Chondrocyte (in vitro differentiated cells): ENCODE measurements around the gene CRP. TPM values are rescaled to one million over a fixed set of nuclear protein-coding genes. Genes with fewer than 3 reads are reported as not detected.
"Not testable (repeated sequence)": the region's sequence is repeated elsewhere in the genome, so short reads cannot be mapped to it uniquely, and the experiment has no call there.

Experiments
- DNase-seq: peaks from one replicate; pipeline ENCODE4 v3.0.0; 2021; ENCODE audit warnings: mixed read lengths, low spot score
- H3K27ac Mint-ChIP-seq: one replicate; pipeline ENCODE4 v1.8.0; 2021; ENCODE audit warnings: mild to moderate bottlenecking, moderate library complexity, mixed read lengths; ENCODE audit not compliant: unreplicated experiment
- H3K27me3 Mint-ChIP-seq: 2 replicates; pipeline ENCODE4 v1.8.0; 2021; ENCODE audit warnings: low read depth, mixed read lengths
- H3K36me3 Mint-ChIP-seq: 2 replicates; pipeline ENCODE4 v1.8.0; 2021; ENCODE audit warnings: low read depth, mixed read lengths
- H3K4me1 Mint-ChIP-seq: 2 replicates; pipeline ENCODE4 v1.8.0; 2021; ENCODE audit warnings: low read depth, mild to moderate bottlenecking, mixed read lengths
- H3K4me3 Mint-ChIP-seq: one replicate; pipeline ENCODE4 v1.8.0; 2021; ENCODE audit warnings: mild to moderate bottlenecking, moderate library complexity, mixed read lengths; ENCODE audit not compliant: unreplicated experiment
- H3K9me3 Mint-ChIP-seq: 2 replicates; pipeline ENCODE4 v1.8.0; 2021; ENCODE audit warnings: low read depth, mixed read lengths
- total RNA-seq: library from RNA; stranded (reverse); gene quantifications from 3 replicates; pipeline ENCODE4 v1.2.1, GENCODE V29; 2021
- TF ChIP-seq, protein P1 (sequence below): fragments of 200-600 bp; sonication (generic); IDR thresholded peaks from 2 replicates; pipeline ENCODE4 v1.5.0; 2021; ENCODE audit warnings: antibody characterized with exemption, mild to moderate bottlenecking, moderate library complexity

The CRP gene
- total RNA-seq, 1 donor from 2014 or later = not detected

GRCh38 chr1:159746666-159747065 lies 32.3 kb upstream of the CRP start:
- Mint-ChIP-seq H3K36me3 (no peaks in the 10 kb centered on the region), H3K4me1 (no peaks in the 10 kb centered on the region), H3K4me3 (no peak overlapping the region), H3K27me3 (peaks cover 9% of the 10 kb centered on the region), H3K9me3 (peaks cover 7% of the 10 kb centered on the region), H3K27ac (no peak overlapping the region)
- DNase-seq = no peak
- TF ChIP-seq, protein P1, sequence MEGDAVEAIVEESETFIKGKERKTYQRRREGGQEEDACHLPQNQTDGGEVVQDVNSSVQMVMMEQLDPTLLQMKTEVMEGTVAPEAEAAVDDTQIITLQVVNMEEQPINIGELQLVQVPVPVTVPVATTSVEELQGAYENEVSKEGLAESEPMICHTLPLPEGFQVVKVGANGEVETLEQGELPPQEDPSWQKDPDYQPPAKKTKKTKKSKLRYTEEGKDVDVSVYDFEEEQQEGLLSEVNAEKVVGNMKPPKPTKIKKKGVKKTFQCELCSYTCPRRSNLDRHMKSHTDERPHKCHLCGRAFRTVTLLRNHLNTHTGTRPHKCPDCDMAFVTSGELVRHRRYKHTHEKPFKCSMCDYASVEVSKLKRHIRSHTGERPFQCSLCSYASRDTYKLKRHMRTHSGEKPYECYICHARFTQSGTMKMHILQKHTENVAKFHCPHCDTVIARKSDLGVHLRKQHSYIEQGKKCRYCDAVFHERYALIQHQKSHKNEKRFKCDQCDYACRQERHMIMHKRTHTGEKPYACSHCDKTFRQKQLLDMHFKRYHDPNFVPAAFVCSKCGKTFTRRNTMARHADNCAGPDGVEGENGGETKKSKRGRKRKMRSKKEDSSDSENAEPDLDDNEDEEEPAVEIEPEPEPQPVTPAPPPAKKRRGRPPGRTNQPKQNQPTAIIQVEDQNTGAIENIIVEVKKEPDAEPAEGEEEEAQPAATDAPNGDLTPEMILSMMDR = no peak

GRCh38 chr1:159743651-159744410 lies 29.4 kb upstream of the CRP start:
- Mint-ChIP-seq H3K9me3 (peaks cover 7% of the 10 kb centered on the region), H3K36me3 (no peaks in the 10 kb centered on the region), H3K4me3 (no peak overlapping the region), H3K4me1 (no peaks in the 10 kb centered on the region), H3K27me3 (peaks cover 14% of the 10 kb centered on the region), H3K27ac (no peak overlapping the region)
- TF ChIP-seq, protein P1 = no peak
- no peak for DNase-seq

DNA sequence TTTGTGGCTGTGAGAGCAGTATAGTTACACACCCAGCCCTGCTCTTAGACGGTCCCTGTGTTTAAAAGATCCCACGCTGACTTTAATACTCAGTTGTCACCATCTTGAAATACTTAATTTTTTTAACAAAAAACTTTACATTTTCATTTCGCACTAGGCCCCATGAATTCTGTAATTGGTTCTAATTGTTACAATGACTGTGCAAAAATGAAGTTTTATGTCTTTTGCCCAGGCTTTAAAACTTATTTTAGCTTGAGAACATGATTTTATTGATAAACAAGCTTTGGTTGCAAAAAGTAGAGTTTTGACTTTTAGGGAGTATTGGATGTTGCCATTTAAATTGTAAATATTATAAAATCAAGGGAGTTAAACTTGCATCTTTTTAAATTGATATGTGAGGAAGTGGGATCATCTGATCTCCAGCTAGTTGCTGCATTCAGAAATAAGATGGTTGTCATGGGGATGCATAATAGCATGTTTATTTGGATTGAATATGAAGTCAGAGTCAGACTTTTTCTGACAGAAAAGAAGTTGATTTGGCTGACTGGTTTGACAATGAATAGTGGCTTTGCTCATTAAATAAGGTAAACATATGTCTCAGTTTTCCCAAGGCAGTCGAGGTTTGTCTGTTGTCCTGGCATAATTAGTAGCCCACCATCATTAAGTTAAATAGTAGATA lies 23.0 kb upstream of the CRP start:
- TF ChIP-seq, protein P1 = no peak
- Mint-ChIP-seq H3K27me3 (peaks cover 22% of the 10 kb centered on the region), H3K4me3 (no peak overlapping the region), H3K27ac (no peak overlapping the region), H3K36me3 (no peaks in the 10 kb centered on the region), H3K4me1 (no peaks in the 10 kb centered on the region), H3K9me3 (peaks cover 10% of the 10 kb centered on the region)
- DNase-seq = no peak

DNA sequence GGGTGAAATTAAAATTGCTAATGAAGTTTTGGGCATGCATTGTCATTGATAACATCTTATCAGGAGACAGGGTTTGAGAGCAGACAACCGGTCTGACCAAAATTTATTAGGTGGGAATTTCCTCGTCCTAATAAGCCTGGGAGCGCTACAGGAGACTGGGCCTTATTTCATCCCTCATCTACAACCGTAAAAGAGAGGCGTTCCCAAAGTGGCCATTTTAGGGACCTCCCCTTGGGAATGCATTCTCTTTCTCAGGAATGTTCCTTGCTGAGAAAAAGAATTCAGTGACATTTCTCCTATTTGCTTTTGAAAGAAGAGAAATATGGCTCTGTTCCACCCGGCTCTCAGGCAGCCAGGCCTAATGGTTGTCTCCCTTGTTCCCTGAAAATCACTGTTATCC lies 8.8 kb upstream of the CRP start:
- H3K4me3 Mint-ChIP-seq, H3K27ac Mint-ChIP-seq, DNase-seq, H3K4me1 Mint-ChIP-seq, H3K36me3 Mint-ChIP-seq: not testable (repeated sequence)
- Mint-ChIP-seq H3K9me3 (peaks cover 28% of the 10 kb centered on the region), H3K27me3 (peaks cover 15% of the 10 kb centered on the region)

DNA sequence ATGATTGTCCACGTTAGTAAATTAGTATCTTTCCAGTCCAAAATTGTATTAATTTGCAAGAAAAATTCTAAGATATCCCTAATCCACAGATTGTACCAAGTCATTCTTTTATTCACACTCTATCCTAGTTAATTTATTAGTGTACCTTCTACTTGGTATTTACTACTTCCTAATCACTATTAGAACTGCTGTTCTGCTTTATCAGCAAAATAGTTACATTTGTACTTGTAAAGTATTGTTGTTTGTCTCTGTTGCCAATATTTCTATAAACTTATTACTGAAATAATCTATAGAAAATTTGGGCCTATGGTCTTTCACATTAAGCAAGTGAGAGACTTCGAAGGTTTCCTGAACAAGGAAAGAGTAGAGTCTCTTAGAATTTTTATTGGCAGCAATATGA lies 5.6 kb upstream of the CRP start:
- Mint-ChIP-seq H3K4me3 (no peak overlapping the region), H3K4me1 (no peaks in the 10 kb centered on the region), H3K9me3 (peaks cover 33% of the 10 kb centered on the region), H3K27ac (no peak overlapping the region), H3K36me3 (peaks cover 2% of the 10 kb centered on the region), H3K27me3 (peaks cover 14% of the 10 kb centered on the region)
- no peak for DNase-seq
- TF ChIP-seq, protein P1 = no peak
